Esophagus (tissue), 2 donors: ENCODE measurements around the gene SMAD7. TPM values are rescaled to one million over a fixed set of nuclear protein-coding genes. Genes with fewer than 3 reads are reported as not detected.

Experiments
- H3K27ac ChIP-seq, 2 donors: one replicate each; pipeline ENCODE4 v1.5.1; 2013; ENCODE audit warnings: low read depth in 2 of 2, mild to moderate bottlenecking in 2 of 2, inconsistent platforms in 1 of 2, low read length in 1 of 2, moderate library complexity in 1 of 2
- H3K27me3 ChIP-seq, 2 donors: one replicate each; pipeline ENCODE4 v1.6.1; 2013; ENCODE audit warnings: low read length in 2 of 2, control low read depth in 1 of 2, mild to moderate bottlenecking in 1 of 2; ENCODE audit not compliant: insufficient read depth in 2 of 2, control insufficient read depth in 1 of 2
- H3K36me3 ChIP-seq, 2 donors: one replicate each; pipeline ENCODE4 v1.6.1; 2013; ENCODE audit warnings: low read length in 1 of 2; ENCODE audit not compliant: control insufficient read depth in 2 of 2, insufficient read depth in 2 of 2
- H3K4me1 ChIP-seq, 2 donors: one replicate each; pipeline ENCODE4 v1.6.1; 2013; ENCODE audit warnings: low read length in 1 of 2; ENCODE audit not compliant: control insufficient read depth in 2 of 2, insufficient read depth in 2 of 2
- H3K4me3 ChIP-seq, 2 donors: one replicate each; pipeline ENCODE4 v1.5.1; 2013; ENCODE audit warnings: low read length in 2 of 2, mild to moderate bottlenecking in 2 of 2, low read depth in 1 of 2, moderate library complexity in 1 of 2
- H3K9me3 ChIP-seq, 2 donors: one replicate each; pipeline ENCODE4 v1.6.1; 2013; ENCODE audit warnings: mild to moderate bottlenecking in 2 of 2, low read depth in 1 of 2, low read length in 1 of 2, moderate library complexity in 1 of 2; ENCODE audit not compliant: control insufficient read depth in 2 of 2, insufficient read depth in 1 of 2
- WGBS, 2 donors: extraction: QIAGEN DNeasy Blood & Tissue Kit; methylation state at CpG; one replicate each; pipeline ENCODE4 v1.1.7; 2013; 5-methylcytosine and 5-hydroxymethylcytosine counted together
- polyA plus RNA-seq, 2 donors: library from polyadenylated mRNA; stranded (reverse); fragments of 200-250 nt; gene quantifications; one replicate each; pipeline ENCODE4 v1.2.3, GENCODE V29; 2013
- donor health status: healthy with polysubstance abuse.
- donor health status: Bipolar disorder and iron deficiency.

Gene SMAD7
- polyA plus RNA-seq, 2 donors = 3.5 to 4.4 TPM

GRCh38 chr18:48987821-48988220, 37.1 kb upstream of the SMAD7 start:
- no peaks in the 10 kb centered on the region for H3K9me3 ChIP-seq

DNA sequence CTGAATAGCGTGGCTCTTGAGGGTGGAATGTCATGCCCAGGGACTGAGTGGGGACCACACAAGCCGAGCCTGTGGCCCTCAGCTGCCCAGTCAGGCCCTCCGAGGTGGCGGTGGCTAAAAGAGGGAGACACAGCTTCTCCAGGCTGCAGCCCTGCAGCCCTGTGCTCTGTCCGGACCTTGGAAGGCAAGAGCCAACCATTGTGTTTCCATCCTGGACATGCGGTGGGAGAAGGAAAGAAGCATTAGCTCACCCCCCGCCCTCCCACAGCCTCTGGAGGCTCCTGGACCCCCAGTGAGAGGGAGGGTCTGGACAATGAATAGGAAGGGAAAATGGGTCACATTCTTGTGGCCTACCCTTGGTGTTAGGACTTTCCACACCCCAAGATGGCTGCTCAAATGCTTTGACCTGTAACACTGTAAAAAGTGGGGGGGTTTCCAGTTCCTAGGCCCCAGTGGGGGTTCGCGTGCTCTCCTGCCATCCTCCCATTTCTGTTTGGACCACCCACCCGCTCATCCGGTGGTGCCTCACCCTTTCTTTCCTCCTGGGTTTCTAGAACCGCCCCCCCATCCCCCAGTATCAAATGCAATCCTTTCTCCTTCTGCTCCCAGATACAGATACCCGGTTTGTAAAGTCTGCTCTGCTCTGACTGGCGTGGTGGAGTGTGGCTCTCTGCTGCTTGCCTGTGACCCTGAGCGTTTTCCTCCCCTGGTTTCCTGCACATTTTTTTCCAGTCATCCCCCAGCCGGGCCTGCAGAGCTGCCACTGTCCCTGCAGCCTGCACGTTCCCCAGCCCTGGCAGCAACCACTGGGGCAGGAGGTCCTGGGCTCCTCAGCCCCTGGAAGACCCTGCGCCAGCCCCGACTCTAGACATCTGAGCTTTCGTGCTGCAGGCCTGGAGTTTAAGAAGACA, 36.3 kb upstream of the SMAD7 start:
- Histone ChIP-seq H3K4me3 (no peak overlapping the region), H3K4me1 (no peaks in the 10 kb centered on the region)
- WGBS, 2 donors = 90 to 93% methylated on average over 20 of the region's 20 CpGs

More at GRCh38 chr18:48987821-48988220, 37.1 kb upstream of the SMAD7 start:
- Histone ChIP-seq H3K4me3 (no peak overlapping the region), H3K4me1 (peaks cover 0 to 2% of the 10 kb centered on the region in 2 donors), H3K27me3 (no peaks in the 10 kb centered on the region), H3K36me3 (no peaks in the 10 kb centered on the region), H3K27ac (no peak overlapping the region)
- 83 to 84% methylated on average over 8 of the region's 8 CpGs for WGBS, 2 donors

GRCh38 chr18:48985161-48985560, 34.4 kb upstream of the SMAD7 start:
- Histone ChIP-seq H3K9me3 (no peaks in the 10 kb centered on the region), H3K4me3 (no peak overlapping the region), H3K27me3 (no peaks in the 10 kb centered on the region), H3K27ac (no peak overlapping the region), H3K36me3 (no peaks in the 10 kb centered on the region), H3K4me1 (no peaks in the 10 kb centered on the region)
- 73% methylated on average over 3 of the region's 3 CpGs for WGBS, 2 donors

More for the DNA sequence above, 36.3 kb upstream of the SMAD7 start:
- H3K36me3 ChIP-seq = no peaks in the 10 kb centered on the region
- H3K27me3 ChIP-seq = no peaks in the 10 kb centered on the region
- H3K9me3 ChIP-seq = no peaks in the 10 kb centered on the region
- no peak overlapping the region for H3K27ac ChIP-seq

- Histone ChIP-seq H3K4me3 (no peak overlapping the region), H3K27me3 (no peaks in the 10 kb centered on the region), H3K27ac (no peak overlapping the region), H3K36me3 (no peaks in the 10 kb centered on the region), H3K4me1 (no peaks in the 10 kb centered on the region), H3K9me3 (no peaks in the 10 kb centered on the region)
- WGBS, 2 donors = 79 to 83% methylated on average over 8 of the region's 8 CpGs
Observed at GRCh38 chr18:48983793-48984437, 33.1 kb upstream of the SMAD7 start.

GRCh38 chr18:48982266-48982665, 31.5 kb upstream of the SMAD7 start:
- 69 to 70% methylated on average over 7 of the region's 7 CpGs for WGBS, 2 donors
- no peaks in the 10 kb centered on the region for H3K36me3 ChIP-seq
- no peaks in the 10 kb centered on the region for H3K4me1 ChIP-seq
- no peaks in the 10 kb centered on the region for H3K27me3 ChIP-seq
- no peaks in the 10 kb centered on the region for H3K9me3 ChIP-seq
- H3K27ac ChIP-seq = no peak overlapping the region
- H3K4me3 ChIP-seq = no peak overlapping the region

GRCh38 chr18:48979944-48980890, 29.5 kb upstream of the SMAD7 start:
- H3K27ac ChIP-seq = no peak overlapping the region

DNA sequence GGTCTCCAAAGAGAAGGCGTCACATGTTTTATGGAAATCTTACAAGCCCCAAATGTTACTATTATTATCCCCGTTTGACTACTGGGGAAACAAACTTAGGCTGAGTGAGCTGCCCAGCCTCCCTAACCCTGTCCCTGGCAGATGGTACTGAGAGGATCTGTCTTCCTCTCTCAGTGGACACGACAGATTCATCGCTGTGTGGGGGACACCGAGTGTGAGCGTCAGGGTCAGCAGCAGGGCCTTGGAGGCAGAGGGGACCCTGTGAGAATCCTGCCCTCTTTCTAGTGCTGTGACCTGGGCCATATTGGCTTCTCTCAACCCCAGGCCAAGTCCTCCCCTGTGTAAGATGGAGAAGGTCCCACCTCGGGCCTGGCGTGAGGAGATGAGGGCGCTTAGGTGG, 27.1 kb upstream of the SMAD7 start:
- 92 to 94% methylated on average over 9 of the region's 9 CpGs for WGBS, 2 donors
- Histone ChIP-seq H3K27ac (no peak overlapping the region), H3K9me3 (no peaks in the 10 kb centered on the region), H3K27me3 (no peaks in the 10 kb centered on the region), H3K36me3 (no peaks in the 10 kb centered on the region), H3K4me1 (peaks cover 4% of the 10 kb centered on the region in 2 donors), H3K4me3 (no peak overlapping the region)

More at GRCh38 chr18:48979944-48980890, 29.5 kb upstream of the SMAD7 start:
- Histone ChIP-seq H3K36me3 (no peaks in the 10 kb centered on the region), H3K27me3 (no peaks in the 10 kb centered on the region), H3K9me3 (no peaks in the 10 kb centered on the region), H3K4me3 (no peak overlapping the region), H3K4me1 (no peaks in the 10 kb centered on the region)
- 77 to 80% methylated on average over 11 of the region's 11 CpGs for WGBS, 2 donors

- no peaks in the 10 kb centered on the region for H3K36me3 ChIP-seq
- H3K4me1 ChIP-seq = peaks cover 4% of the 10 kb centered on the region in 2 donors
- no peaks in the 10 kb centered on the region for H3K9me3 ChIP-seq
- H3K4me3 ChIP-seq = peak overlapping the region; percentile 47 to 51
- H3K27ac ChIP-seq = peak overlapping the region; percentile 57 to 70
- 1% methylated on average over 84 to 119 of the region's 119 CpGs for WGBS, 2 donors
- H3K27me3 ChIP-seq = no peaks in the 10 kb centered on the region
Observed at GRCh38 chr18:48975817-48976649, 25.3 kb upstream of the SMAD7 start.
